IgD-negative memory B cell (primary cell): ENCODE data around the gene NPAS3. TPM values are rescaled to one million over a fixed set of nuclear protein-coding genes. Genes with fewer than 3 reads are reported as not detected.

Source experiments
- H3K27ac Mint-ChIP-seq, 3 donors: one replicate each; pipeline ENCODE4 v1.8.0; 2020 to 2022; ENCODE audit warnings: mild to moderate bottlenecking in 3 of 3, mixed read lengths in 3 of 3, moderate library complexity in 1 of 3
- H3K27me3 Mint-ChIP-seq: one replicate; pipeline ENCODE4 v1.8.0; 2021; ENCODE audit warnings: mixed read lengths
- H3K36me3 Mint-ChIP-seq: one replicate; pipeline ENCODE4 v1.8.0; 2020; ENCODE audit warnings: mild to moderate bottlenecking, mixed read lengths
- H3K4me1 Mint-ChIP-seq, 3 donors: one replicate each; pipeline ENCODE4 v1.8.0; 2020 to 2022; ENCODE audit warnings: mixed read lengths in 3 of 3, mild to moderate bottlenecking in 1 of 3
- H3K4me3 Mint-ChIP-seq, 4 donors: one replicate each; pipeline ENCODE4 v1.8.0; 2020 to 2022; ENCODE audit warnings: mild to moderate bottlenecking in 4 of 4, mixed read lengths in 4 of 4, moderate library complexity in 3 of 4
- H3K9me3 Mint-ChIP-seq, 3 donors: one replicate each; pipeline ENCODE4 v1.8.0; 2020 to 2021; ENCODE audit warnings: mixed read lengths in 3 of 3, mild to moderate bottlenecking in 1 of 3
- polyA plus RNA-seq: library from polyadenylated mRNA; unstranded; fragments of 300-500 nt; fragmentation: Illumina TruSeq; gene quantifications from one replicate; pipeline ENCODE4 v1.2.3, GENCODE V29; 2021

NPAS3 gene
- polyA plus RNA-seq, 1 donor from 2014 or later, result not detected

GRCh38 chr14:32978691-32979255, 40.1 kb downstream of the NPAS3 start:
- H3K4me1 Mint-ChIP-seq, result no peaks in the 10 kb centered on the region
- no peaks in the 10 kb centered on the region for H3K27me3 Mint-ChIP-seq
- no peak overlapping the region for H3K4me3 Mint-ChIP-seq
- H3K36me3 Mint-ChIP-seq, result no peaks in the 10 kb centered on the region
- no peak overlapping the region for H3K27ac Mint-ChIP-seq
- H3K9me3 Mint-ChIP-seq, result no peaks in the 10 kb centered on the region

- Mint-ChIP-seq H3K9me3 (peaks cover 0 to 1% (median 0%) of the 10 kb centered on the region in 3 donors), H3K36me3 (no peaks in the 10 kb centered on the region), H3K27ac (no peak overlapping the region), H3K4me3 (no peak overlapping the region), H3K27me3 (no peaks in the 10 kb centered on the region), H3K4me1 (no peaks in the 10 kb centered on the region)
Observed at GRCh38 chr14:32980178-32980901, 41.7 kb downstream of the NPAS3 start.

- no peaks in the 10 kb centered on the region for H3K36me3 Mint-ChIP-seq
Observed at GRCh38 chr14:32980902-32981501, 42.3 kb downstream of the NPAS3 start.

GRCh38 chr14:32984241-32984930, 45.7 kb downstream of the NPAS3 start:
- Mint-ChIP-seq H3K4me3 (no peak overlapping the region), H3K27me3 (no peaks in the 10 kb centered on the region), H3K9me3 (peaks cover 0 to 3% (median 3%) of the 10 kb centered on the region in 3 donors), H3K27ac (no peak overlapping the region), H3K4me1 (no peaks in the 10 kb centered on the region), H3K36me3 (no peaks in the 10 kb centered on the region)

More at GRCh38 chr14:32980902-32981501, 42.3 kb downstream of the NPAS3 start:
- H3K27ac Mint-ChIP-seq, result no peak overlapping the region
- no peaks in the 10 kb centered on the region for H3K4me1 Mint-ChIP-seq
- H3K27me3 Mint-ChIP-seq, result no peaks in the 10 kb centered on the region
- H3K9me3 Mint-ChIP-seq, result peaks cover 0 to 1% (median 0%) of the 10 kb centered on the region in 3 donors
- no peak overlapping the region for H3K4me3 Mint-ChIP-seq

GRCh38 chr14:32985866-32986265, 47.2 kb downstream of the NPAS3 start:
- Mint-ChIP-seq H3K27me3 (no peaks in the 10 kb centered on the region), H3K9me3 (peaks cover 0 to 7% (median 3%) of the 10 kb centered on the region in 3 donors), H3K36me3 (no peaks in the 10 kb centered on the region), H3K27ac (no peak overlapping the region), H3K4me1 (no peaks in the 10 kb centered on the region), H3K4me3 (no peak overlapping the region)

DNA sequence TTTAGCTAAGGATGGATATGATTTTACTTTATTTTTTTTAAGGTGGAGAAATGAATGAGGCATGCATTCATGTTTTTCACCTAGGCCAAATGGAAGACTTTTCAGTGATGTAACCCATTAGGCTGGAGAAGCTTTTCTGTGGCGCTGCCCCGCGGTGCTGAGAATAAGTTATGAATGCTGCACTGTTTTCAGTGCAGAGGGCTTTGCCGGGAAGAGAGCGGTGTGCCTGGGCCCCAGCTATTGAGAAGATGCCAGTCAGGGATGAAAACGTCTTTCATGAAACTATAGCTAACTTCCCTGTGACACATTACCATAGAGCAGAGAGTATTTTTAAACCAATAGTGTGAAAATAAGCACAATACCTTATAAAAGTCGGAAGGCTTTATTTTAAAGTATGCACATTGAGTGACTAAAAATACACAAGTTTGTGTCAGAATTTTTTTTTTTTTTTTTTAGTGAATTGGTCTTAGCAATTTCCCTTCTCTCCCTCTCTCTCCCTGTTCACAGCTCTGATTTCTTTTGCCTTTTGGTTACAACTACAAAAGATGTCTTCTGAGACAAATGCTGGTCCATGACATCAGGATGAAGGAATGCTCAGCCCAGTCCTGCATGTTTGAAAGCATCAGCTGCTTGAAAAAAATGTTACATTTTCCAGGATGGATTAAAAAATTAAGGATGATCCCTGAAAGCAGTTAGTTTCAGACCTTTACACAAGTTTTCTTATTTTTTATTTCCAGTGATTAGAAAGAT, 48.3 kb downstream of the NPAS3 start:
- Mint-ChIP-seq H3K36me3 (no peaks in the 10 kb centered on the region), H3K27me3 (no peaks in the 10 kb centered on the region), H3K27ac (no peak overlapping the region), H3K9me3 (peaks cover 3 to 8% (median 7%) of the 10 kb centered on the region in 3 donors), H3K4me3 (peak overlapping the region in 1 of 4 donors; percentile 43), H3K4me1 (no peaks in the 10 kb centered on the region)

- no peak overlapping the region for H3K4me3 Mint-ChIP-seq
- H3K9me3 Mint-ChIP-seq, result peaks cover 5 to 15% (median 11%) of the 10 kb centered on the region in 3 donors
- no peaks in the 10 kb centered on the region for H3K27me3 Mint-ChIP-seq
- H3K4me1 Mint-ChIP-seq, result no peaks in the 10 kb centered on the region
- H3K27ac Mint-ChIP-seq, result no peak overlapping the region
- H3K36me3 Mint-ChIP-seq, result no peaks in the 10 kb centered on the region
Observed at GRCh38 chr14:32991691-32992090, 53.0 kb downstream of the NPAS3 start.

DNA sequence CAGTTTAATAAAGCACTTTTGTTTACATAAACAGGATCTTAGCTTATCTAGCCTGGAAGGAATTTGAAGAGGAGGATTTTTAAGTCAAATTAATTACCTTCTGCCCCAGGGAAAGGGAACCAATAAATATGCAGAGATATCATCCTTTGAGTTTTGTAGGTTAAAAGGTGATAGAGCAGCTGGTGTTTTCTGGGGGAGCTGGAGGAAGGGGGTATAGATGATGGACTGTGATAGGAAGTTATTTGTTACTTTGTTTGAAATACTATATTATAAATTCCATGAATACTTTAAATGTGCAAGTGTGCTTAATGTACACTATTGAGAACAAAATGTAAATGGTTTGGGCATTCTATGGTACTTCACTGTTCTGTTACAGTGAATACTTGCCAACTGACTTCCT, 55.2 kb downstream of the NPAS3 start:
- Mint-ChIP-seq H3K27ac (no peak overlapping the region), H3K4me3 (no peak overlapping the region), H3K9me3 (peaks cover 6 to 15% (median 9%) of the 10 kb centered on the region in 3 donors), H3K4me1 (no peaks in the 10 kb centered on the region), H3K36me3 (no peaks in the 10 kb centered on the region), H3K27me3 (no peaks in the 10 kb centered on the region)

GRCh38 chr14:32996343-32996742, 57.7 kb downstream of the NPAS3 start:
- Mint-ChIP-seq H3K27ac (no peak overlapping the region), H3K4me1 (no peaks in the 10 kb centered on the region), H3K9me3 (peaks cover 2 to 13% (median 8%) of the 10 kb centered on the region in 3 donors), H3K27me3 (no peaks in the 10 kb centered on the region), H3K36me3 (no peaks in the 10 kb centered on the region), H3K4me3 (no peak overlapping the region)

DNA sequence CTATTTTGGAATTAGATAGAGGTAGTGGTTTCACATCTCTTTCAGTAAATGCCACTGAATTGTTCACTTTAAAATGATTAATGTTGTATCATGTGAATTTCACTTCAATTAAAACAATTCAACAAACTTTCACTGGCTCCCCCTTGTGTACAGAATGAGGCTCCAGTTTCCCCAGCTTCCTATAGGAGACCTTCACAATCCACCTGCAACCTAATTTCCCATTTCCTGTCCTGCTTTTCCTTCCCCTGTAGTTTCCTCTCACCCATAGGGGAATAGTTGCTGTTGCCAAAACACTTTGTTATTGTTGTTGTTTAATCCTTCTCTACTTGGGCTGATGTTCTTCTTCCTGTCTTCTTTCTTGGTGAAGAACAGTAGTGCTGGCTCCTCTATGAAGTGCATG, 59.8 kb downstream of the NPAS3 start:
- H3K4me3 Mint-ChIP-seq, result peak overlapping the region in 1 of 4 donors; percentile 60
- H3K36me3 Mint-ChIP-seq, result no peaks in the 10 kb centered on the region
- peaks cover 2 to 6% (median 4%) of the 10 kb centered on the region in 3 donors for H3K9me3 Mint-ChIP-seq
- H3K27me3 Mint-ChIP-seq, result no peaks in the 10 kb centered on the region
- H3K4me1 Mint-ChIP-seq, result no peaks in the 10 kb centered on the region
- no peak overlapping the region for H3K27ac Mint-ChIP-seq

GRCh38 chr14:33009673-33010072, 71.0 kb downstream of the NPAS3 start:
- Mint-ChIP-seq H3K4me1 (no peaks in the 10 kb centered on the region), H3K27ac (no peak overlapping the region), H3K9me3 (no peaks in the 10 kb centered on the region), H3K4me3 (no peak overlapping the region), H3K27me3 (no peaks in the 10 kb centered on the region), H3K36me3 (no peaks in the 10 kb centered on the region)

DNA sequence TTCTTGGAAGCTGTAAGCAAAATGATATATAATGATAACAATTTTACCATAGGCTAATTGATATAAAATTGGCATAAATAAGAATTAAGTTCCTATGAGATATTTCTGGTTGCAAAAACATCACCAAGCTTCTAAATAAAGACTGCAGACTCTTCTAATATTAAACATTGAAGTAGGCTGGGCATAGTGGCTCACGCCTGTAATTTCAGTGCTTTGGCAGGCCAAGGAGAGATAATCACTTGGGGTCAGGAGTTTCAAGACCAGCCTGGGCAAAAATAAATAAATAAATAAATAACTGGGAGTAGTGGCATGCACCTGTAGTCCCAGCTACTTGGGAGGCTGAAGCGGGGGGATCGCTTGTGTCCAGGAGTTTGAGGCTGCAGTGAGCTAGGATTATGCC, 71.8 kb downstream of the NPAS3 start:
- no peak overlapping the region for H3K27ac Mint-ChIP-seq
- H3K36me3 Mint-ChIP-seq, result no peaks in the 10 kb centered on the region
- H3K4me3 Mint-ChIP-seq, result no peak overlapping the region
- H3K9me3 Mint-ChIP-seq, result no peaks in the 10 kb centered on the region
- H3K27me3 Mint-ChIP-seq, result no peaks in the 10 kb centered on the region
- no peaks in the 10 kb centered on the region for H3K4me1 Mint-ChIP-seq

DNA sequence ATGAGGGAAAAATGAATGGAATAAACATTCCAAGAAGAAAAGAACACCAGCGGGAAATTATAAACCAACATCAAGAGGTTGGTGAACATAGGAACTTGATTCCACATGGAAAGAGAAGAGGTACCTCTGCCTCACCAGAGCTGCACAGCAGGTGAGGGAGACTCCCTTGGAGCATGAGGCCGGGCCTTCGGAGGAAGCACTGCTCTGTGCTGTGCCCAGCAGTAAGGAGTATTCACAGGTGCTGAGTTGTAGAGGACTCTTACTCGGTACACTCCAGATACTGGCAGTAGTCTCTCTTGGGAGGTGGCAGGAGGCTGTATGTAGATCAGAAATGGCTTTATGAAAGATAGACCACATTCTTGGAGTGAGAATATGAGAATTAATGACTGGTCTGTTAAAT, 76.0 kb downstream of the NPAS3 start:
- Mint-ChIP-seq H3K9me3 (no peaks in the 10 kb centered on the region), H3K4me1 (no peaks in the 10 kb centered on the region), H3K27ac (no peak overlapping the region), H3K36me3 (no peaks in the 10 kb centered on the region), H3K4me3 (no peak overlapping the region), H3K27me3 (no peaks in the 10 kb centered on the region)

DNA sequence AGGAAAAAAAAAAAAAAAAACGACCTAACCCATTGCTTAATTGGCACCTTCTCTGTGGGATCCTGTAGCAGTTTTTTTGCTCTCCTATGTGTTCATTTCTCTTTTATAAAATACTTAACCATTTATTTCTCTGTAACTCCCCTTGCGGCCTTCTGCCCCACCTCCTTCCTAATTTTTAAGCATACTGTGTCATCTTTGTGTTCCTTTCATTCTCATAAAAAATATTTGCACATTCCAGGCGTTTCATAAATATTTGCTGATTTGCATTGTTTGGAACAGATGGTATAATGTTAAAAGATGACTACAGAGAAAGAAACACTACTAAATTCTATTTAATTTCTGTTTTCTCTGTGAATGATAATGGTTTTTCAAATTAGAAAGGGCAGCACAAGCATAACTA, 77.9 kb downstream of the NPAS3 start:
- H3K27me3 Mint-ChIP-seq, result no peaks in the 10 kb centered on the region
- no peaks in the 10 kb centered on the region for H3K9me3 Mint-ChIP-seq

DNA sequence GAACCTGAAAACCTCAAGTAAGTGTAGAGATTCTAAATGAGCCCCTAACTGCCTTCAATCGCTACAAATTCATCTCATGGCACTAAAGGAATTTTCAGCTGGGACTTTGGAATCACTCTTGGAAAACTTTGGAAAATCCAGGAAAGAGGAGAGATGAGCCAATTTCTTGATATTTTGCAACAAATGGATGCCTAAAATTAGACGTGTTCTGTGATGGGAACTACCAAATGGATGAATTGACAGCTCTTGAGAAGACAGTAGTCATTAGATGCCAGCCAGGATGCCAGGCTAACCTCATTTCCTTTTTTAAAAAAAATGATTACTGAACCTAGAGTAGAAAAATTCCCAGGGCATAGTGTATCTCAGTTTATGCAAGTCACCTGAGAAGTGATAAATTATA, 78.3 kb downstream of the NPAS3 start:
- H3K27ac Mint-ChIP-seq, result no peak overlapping the region
- H3K4me3 Mint-ChIP-seq, result no peak overlapping the region
- no peaks in the 10 kb centered on the region for H3K9me3 Mint-ChIP-seq
- H3K27me3 Mint-ChIP-seq, result no peaks in the 10 kb centered on the region
- no peaks in the 10 kb centered on the region for H3K4me1 Mint-ChIP-seq
- H3K36me3 Mint-ChIP-seq, result no peaks in the 10 kb centered on the region

More for the DNA sequence above, 77.9 kb downstream of the NPAS3 start:
- Mint-ChIP-seq H3K36me3 (no peaks in the 10 kb centered on the region), H3K4me1 (no peaks in the 10 kb centered on the region), H3K4me3 (no peak overlapping the region), H3K27ac (no peak overlapping the region)
